ENCODE data around the gene PIM1. TPM values are rescaled to one million over a fixed set of nuclear protein-coding genes. Genes with fewer than 3 reads are reported as not detected.

PIM1 gene
- total RNA-seq, 1 experiment from 2014 or later, result 47.5 TPM

- no peaks in the 10 kb centered on the region for H3K4me1 ChIP-seq (ENCODE audit: insufficient read depth, low read length)
- H2AK5ac ChIP-seq (ENCODE audit: insufficient read length, low read length), result no peak overlapping the region
- no peak overlapping the region for H4K5ac ChIP-seq (ENCODE audit: insufficient read length, low read depth, low read length)
- H3K27me3 Mint-ChIP-seq (ENCODE audit: low read depth), result no peaks in the 10 kb centered on the region; the same call in 1 of the 2 replicates
- no peak overlapping the region for H3K4me2 ChIP-seq (ENCODE audit: insufficient read depth, insufficient read length, low read length)
- peak overlapping the region in 2 of 3 experiments; percentile 23 to 24; a peak in 1 of 7 replicates for H3K27ac Mint-ChIP-seq
- no peak for DNase-seq
- H3K23ac ChIP-seq (ENCODE audit: insufficient read length, low read depth, low read length), result no peak overlapping the region
- H3K27me3 ChIP-seq (ENCODE audit: insufficient read depth, low read length), result no peaks in the 10 kb centered on the region
- no peaks in the 10 kb centered on the region; a peak in 2 of 5 replicates for H3K9me3 Mint-ChIP-seq
- H3K36me3 Mint-ChIP-seq (ENCODE audit: insufficient read depth in 1 of 3, low read depth in 3 of 3), result peaks cover 40 to 52% (median 40%) of the 10 kb centered on the region in 3 experiments
- H3K79me2 ChIP-seq (ENCODE audit: insufficient read depth, low read length), result peaks cover 14% of the 10 kb centered on the region; the same call in 1 of the 2 replicates
- no peak overlapping the region; a peak in 1 of 5 replicates for H3K4me3 Mint-ChIP-seq
- H4K20me1 ChIP-seq (ENCODE audit: control insufficient read depth, insufficient read depth, insufficient read length), result no peaks in the 10 kb centered on the region
- peaks cover 5% of the 10 kb centered on the region for H3K79me1 ChIP-seq (ENCODE audit: insufficient read depth, low read depth, low read length, poor library complexity, severe bottlenecking)
- H2BK120ac ChIP-seq (ENCODE audit: low read depth, low read length, poor library complexity, severe bottlenecking), result no peak overlapping the region
- no peak overlapping the region for H2BK12ac ChIP-seq (ENCODE audit: insufficient read length, low read depth, low read length)
- H2BK5ac ChIP-seq (ENCODE audit: insufficient read length, low read length), result no peak overlapping the region
- no peak for TF ChIP-seq CTCF (conservative IDR thresholded peaks at IDR 0.05)
- H2AFZ ChIP-seq (ENCODE audit: low read length), result no peak overlapping the region
- H3K4ac ChIP-seq (ENCODE audit: low read depth, low read length), result no peak overlapping the region
- H3K4me1 Mint-ChIP-seq, result peaks cover 25 to 46% of the 10 kb centered on the region in 2 experiments
- H2BK15ac ChIP-seq (ENCODE audit: low read depth, low read length), result no peak overlapping the region
- WGBS (ENCODE audit: extremely low coverage, insufficient read length, low lambda C conversion rate), result no CpG with 5 or more reads among the region's 9 CpGs
- H3K9ac ChIP-seq (ENCODE audit: extremely low read depth, insufficient read length, low read length), result no peak overlapping the region
- no peak overlapping the region for H3K56ac ChIP-seq (ENCODE audit: insufficient read length, low read depth, low read length)
- H4K91ac ChIP-seq (ENCODE audit: insufficient read length, low read depth, low read length), result no peak overlapping the region
- H3T11ph ChIP-seq (ENCODE audit: low read length), result no peak overlapping the region
- no peak overlapping the region for H3K18ac ChIP-seq (ENCODE audit: insufficient read length, low read depth, low read length)
- no peak overlapping the region for H3K27ac ChIP-seq (ENCODE audit: insufficient read length, low read depth, low read length)
- H3K9me3 ChIP-seq (ENCODE audit: control insufficient read depth, low read depth, low read length), result no peaks in the 10 kb centered on the region
- no peak overlapping the region for H2BK20ac ChIP-seq (ENCODE audit: low read depth, low read length, poor library complexity, severe bottlenecking)
- no peak overlapping the region for H3K14ac ChIP-seq (ENCODE audit: insufficient read depth, low read length)
- H3K23me2 ChIP-seq (ENCODE audit: insufficient read length, low read depth, low read length, poor library complexity, severe bottlenecking), result peaks cover 17% of the 10 kb centered on the region
- no peak overlapping the region for H4K8ac ChIP-seq (replicated peaks; ENCODE audit: insufficient read length, low read depth, low read length)
These were observed 3.7 kb downstream of the PIM1 start for GRCh38 chr6:37173493-37174195.
